AG08395 (cell line): ENCODE results near the gene FBL.
"Not testable (repeated sequence)": the region's sequence is repeated elsewhere in the genome, so short reads cannot be mapped to it uniquely, and the experiment has no call there.

Experiments
- DNase-seq: peaks from one replicate; pipeline ENCODE4 v3.0.0; 2012; ENCODE audit warnings: mixed read lengths, low spot score

FBL gene

DNA sequence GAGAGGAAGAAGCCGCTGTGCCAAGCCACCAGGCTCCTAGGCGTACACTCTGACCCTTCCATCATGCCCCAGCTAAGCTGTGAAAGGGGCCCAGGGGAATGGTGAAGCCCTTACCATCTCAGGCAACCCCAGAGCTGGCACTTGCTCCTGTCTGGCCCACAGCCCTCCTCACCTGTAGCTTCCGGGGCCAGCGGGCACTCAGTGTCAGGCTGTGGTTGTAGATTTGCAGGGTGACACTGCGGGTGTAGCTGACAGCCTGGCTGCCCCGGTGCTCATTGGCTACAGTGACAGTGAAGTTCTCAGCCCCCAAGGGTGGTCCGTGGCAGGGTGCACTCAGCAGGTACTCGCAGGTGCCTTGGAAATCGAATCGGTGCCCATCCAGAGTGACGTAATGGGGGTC is 30.3 kb upstream of the FBL start:
- not testable (repeated sequence) for DNase-seq

- not testable (repeated sequence) for DNase-seq
Observed at GRCh38 chr19:39875401-39875864, 29.3 kb upstream of the FBL start.

DNA sequence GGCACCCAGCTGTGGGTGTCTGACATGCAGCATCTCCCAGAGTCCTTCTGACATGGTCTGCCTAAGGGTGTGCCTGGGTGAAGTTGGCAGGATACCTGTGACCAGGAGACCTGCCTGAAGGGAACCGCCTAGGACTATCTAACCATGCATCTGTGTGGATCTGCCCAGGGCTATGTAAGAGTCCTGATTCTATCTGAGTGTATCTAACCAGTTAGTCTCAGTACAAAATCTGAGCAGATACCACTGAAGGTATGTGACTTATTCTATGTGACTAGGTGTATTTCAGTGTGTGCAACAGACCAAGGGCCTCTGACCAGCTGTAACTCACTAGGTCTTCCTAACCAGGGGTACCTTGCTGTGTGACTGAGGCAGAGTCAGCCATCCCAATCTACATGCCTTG is 28.2 kb upstream of the FBL start:
- DNase-seq: no peak

GRCh38 chr19:39873385-39873784 is 27.2 kb upstream of the FBL start:
- no peak for DNase-seq

GRCh38 chr19:39871886-39872866 is 26.0 kb upstream of the FBL start:
- no peak for DNase-seq

- no peak for DNase-seq
Observed at GRCh38 chr19:39871362-39871761, 25.2 kb upstream of the FBL start.

- DNase-seq: no peak
Observed at GRCh38 chr19:39870171-39870971, 24.2 kb upstream of the FBL start.

DNA sequence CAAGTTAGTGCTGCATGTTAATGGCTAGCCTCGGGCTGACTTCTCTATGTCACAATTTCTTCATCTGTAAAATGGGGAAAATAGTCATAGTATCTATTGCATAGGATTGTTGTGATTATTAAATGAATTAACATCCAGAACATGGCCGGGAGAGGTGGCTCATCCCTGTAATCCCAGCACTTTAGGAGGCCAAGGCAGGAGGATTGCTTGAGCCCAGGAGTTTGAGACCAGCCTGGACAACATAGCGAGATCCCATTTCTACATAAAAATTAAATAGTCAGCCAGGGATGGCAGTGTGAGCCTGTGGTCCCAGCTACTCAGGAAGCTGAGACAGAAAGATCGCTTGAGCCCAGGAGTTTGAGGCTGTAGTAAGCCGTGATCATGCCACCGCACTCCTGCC is 21.8 kb upstream of the FBL start:
- no peak for DNase-seq

DNA sequence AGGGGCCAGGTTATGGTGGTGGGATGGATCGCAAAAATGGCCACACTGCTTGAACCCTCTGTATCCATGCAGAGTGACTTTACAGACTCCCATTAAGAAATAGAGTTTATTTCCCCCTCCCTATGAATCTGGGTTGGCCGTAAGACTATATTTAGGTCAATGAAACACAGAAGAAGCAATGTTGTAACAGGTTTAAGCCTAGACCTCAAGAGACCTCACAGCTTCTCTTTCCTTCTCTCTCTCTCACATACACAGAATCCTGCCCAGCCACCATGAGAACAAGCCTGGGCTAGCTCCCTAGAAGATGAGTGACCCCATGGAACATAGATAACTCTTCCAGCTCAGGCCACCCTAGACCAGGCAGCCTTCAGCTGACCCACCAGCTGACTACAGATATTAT is 21.0 kb upstream of the FBL start:
- DNase-seq: no peak

DNA sequence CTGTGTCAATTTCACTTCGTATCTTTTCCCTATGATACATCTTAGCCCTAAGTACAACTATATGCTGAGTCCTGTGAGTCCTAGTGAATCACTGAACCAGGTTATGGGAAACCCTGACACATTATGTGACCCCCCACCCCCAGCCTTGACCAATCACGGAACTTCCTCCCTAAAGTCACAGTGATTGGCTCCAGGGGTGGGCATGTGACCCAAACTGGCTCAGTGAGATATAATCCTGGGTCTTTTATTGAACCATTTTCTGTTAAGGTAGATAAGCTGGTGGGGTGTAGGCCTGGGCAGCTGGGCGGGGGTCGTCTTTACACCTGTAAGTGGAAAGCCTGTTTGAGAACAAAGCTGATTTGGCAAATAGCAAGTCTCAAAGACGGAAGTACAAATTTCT is 19.8 kb upstream of the FBL start:
- DNase-seq: no peak

- DNase-seq: no peak
Observed at GRCh38 chr19:39865186-39865585, 19.0 kb upstream of the FBL start.

DNA sequence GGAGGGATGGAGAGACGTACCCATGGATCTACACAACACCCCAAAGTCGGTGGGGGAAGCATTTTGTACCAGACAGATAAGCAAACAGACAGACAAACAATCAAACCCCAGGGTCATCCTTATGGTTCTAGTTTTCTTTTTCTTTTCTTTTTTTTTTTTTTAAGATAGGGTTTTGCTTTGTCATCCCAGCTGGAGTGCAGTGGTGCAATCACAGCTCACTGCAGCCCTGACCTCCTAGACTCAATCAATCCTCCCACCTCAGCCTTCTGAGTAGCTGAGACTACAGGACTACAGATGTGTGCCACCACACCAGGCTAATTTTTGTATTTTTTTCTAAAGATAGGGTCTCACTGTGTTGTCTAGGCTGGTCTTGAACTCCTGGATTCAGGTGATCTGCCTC is 17.9 kb upstream of the FBL start:
- no peak for DNase-seq

GRCh38 chr19:39858541-39858940 is 12.4 kb upstream of the FBL start:
- DNase-seq: no peak

- no peak for DNase-seq
Observed at GRCh38 chr19:39852882-39853281, 6.7 kb upstream of the FBL start.

DNA sequence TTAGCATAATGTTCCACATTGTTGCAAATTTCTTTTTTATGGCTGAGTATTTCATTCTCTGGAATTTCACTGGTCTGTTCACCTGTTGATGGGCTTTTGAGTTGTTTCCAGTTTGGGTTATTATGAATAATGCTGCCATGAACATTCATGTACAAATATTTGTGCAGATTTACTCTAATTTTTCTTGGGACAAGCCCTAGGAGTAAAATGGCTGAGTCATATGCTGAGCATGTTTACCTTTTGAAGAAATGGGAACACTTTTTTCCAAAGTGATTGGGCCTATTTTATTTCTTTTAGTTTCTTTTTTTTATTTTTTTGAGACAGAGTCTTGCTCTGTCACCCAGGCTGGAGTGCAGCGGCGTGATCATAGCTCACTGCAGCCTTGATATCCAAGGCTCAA is 4.7 kb upstream of the FBL start:
- DNase-seq: no peak

DNA sequence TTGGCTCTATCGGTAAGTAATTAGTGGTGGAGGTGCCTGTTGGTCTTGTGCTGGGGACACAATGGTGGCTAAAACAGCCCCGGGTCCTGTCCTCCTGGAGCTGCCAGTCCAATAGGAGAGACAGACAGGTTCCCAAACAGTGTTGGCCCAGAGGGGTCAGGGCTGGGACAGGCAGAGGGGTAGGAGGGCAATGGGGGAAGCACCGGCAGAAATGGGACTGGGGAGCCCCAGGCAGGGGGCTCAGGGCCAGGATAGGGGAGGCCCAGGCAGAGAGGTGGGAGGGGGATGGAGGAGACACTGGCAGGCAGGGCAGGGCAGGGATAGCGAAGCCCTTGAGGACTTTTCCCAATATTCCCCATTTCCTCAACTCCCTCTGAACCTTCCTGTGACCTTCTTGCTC is 2.2 kb upstream of the FBL start:
- no peak for DNase-seq

GRCh38 chr19:39847525-39847924 is 1.3 kb upstream of the FBL start:
- DNase-seq: no peak

DNA sequence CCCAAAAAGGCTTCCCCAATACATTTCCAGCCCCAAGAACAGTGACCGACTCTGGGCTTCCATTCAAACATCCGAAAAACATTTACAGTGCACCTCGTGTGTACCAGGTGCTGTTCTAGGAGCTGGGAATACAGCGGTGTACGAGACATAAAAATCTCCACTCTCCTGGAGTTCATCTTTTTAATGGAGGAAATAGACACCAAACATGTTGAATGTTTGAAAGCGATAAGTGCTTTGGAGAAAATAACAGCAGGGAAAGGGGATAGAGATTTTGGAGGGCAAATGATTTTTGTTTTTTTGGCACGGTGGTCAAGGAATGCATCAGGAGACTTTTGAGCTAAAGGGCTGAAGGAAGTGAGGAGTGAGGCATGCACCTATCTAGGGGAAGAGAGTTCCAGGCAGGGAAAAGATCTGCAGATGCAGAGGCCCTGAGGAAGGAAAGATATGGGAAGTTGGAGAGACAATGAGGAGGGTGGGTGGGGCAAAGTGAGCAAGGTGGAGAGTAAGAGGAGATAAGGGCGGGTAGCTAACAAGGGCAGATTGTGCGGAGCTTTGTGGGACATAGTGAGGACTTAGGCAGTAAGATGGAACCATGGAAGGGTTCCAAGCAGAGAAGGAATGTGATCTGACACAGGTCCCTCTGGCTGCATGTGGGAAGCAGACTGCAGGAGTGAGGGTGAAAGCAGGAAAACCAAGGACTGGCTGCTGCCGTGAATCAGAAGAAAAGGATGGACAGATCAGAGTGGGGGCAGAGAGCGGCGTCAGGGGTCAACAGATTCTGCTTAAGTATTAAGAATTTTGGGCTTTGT is 703 bp upstream of the FBL start:
- DNase-seq: no peak

GRCh38 chr19:39845584-39845932 is 621 bp downstream of the FBL start:
- peak; percentile 43 for DNase-seq

- DNase-seq: no peak
Observed at GRCh38 chr19:39845172-39845571, 1.0 kb downstream of the FBL start.

- DNase-seq: peak; percentile 39
Observed at GRCh38 chr19:39843919-39844793, 2.0 kb downstream of the FBL start.
